Activated CD4-positive, alpha-beta T cell treated with anti-CD3 and anti-CD28 coated beads, Interleukin-10, Interleukin-2, amounts not matched to agents 100 ng/mL and 50 ng/mL, durations not matched to agents 16 hours and 8 hours (primary cell): Measurements from ENCODE around the gene PRKAG2.
A peak's percentile ranks its signal among the peaks of the same experiment; 100 is the strongest.
"Not testable (repeated sequence)": the region's sequence is repeated elsewhere in the genome, so short reads cannot be mapped to it uniquely, and the experiment has no call there.

Experiments
- DNase-seq: peaks from one replicate; pipeline ENCODE4 v3.0.0-alpha.2; 2020

Gene PRKAG2

GRCh38 chr7:151849008-151849878 lies 27.7 kb downstream of the PRKAG2 start:
- DNase-seq = no peak

GRCh38 chr7:151847681-151848081 lies 29.2 kb downstream of the PRKAG2 start:
- DNase-seq = no peak

GRCh38 chr7:151847136-151847535 lies 29.8 kb downstream of the PRKAG2 start:
- DNase-seq = no peak

GRCh38 chr7:151845412-151846205 lies 31.3 kb downstream of the PRKAG2 start:
- no peak for DNase-seq

- no peak for DNase-seq
Observed at GRCh38 chr7:151844825-151845200, 32.1 kb downstream of the PRKAG2 start.

- DNase-seq = no peak
Observed at GRCh38 chr7:151844071-151844824, 32.7 kb downstream of the PRKAG2 start.

GRCh38 chr7:151843181-151843580 lies 33.7 kb downstream of the PRKAG2 start:
- no peak for DNase-seq

- DNase-seq = not testable (repeated sequence)
Observed at GRCh38 chr7:151841395-151842051, 35.4 kb downstream of the PRKAG2 start.

GRCh38 chr7:151840088-151840910 lies 36.6 kb downstream of the PRKAG2 start:
- no peak for DNase-seq

GRCh38 chr7:151839451-151839921 lies 37.4 kb downstream of the PRKAG2 start:
- no peak for DNase-seq

- DNase-seq = peak; percentile 82
Observed at GRCh38 chr7:151838861-151839381, 38.0 kb downstream of the PRKAG2 start.

GRCh38 chr7:151838072-151838471 lies 38.8 kb downstream of the PRKAG2 start:
- DNase-seq = no peak

- DNase-seq = no peak
Observed at GRCh38 chr7:151837285-151838042, 39.5 kb downstream of the PRKAG2 start.

- no peak for DNase-seq
Observed at GRCh38 chr7:151836927-151837205, 40.0 kb downstream of the PRKAG2 start.

GRCh38 chr7:151836191-151836926 lies 40.6 kb downstream of the PRKAG2 start:
- DNase-seq = no peak

GRCh38 chr7:151835636-151836035 lies 41.3 kb downstream of the PRKAG2 start:
- DNase-seq = no peak

- no peak for DNase-seq
Observed at GRCh38 chr7:151834271-151835035, 42.5 kb downstream of the PRKAG2 start.

- DNase-seq = no peak
Observed at GRCh38 chr7:151833691-151834090, 43.2 kb downstream of the PRKAG2 start.

- DNase-seq = no peak
Observed at GRCh38 chr7:151833213-151833651, 43.7 kb downstream of the PRKAG2 start.
